SK-N-SH (cell line): Measurements from ENCODE around the gene VCAN. TPM values are rescaled to one million over a fixed set of nuclear protein-coding genes. Genes with fewer than 3 reads are reported as not detected.

ENCODE experiments used
- CTCF ChIA-PET: fragments of 300-600, 350-600 bp; formaldehyde crosslinking; extraction: SDS; loops from one replicate; lab custom pipeline; 2021; lab: Yijun Ruan, JAX
- POLR2A ChIA-PET: fragments of 350-600 bp; sonication (Branson Sonifier 250); formaldehyde crosslinking; extraction: SDS; loops from one replicate; lab custom pipeline; 2020; ENCODE audit warnings: antibody characterized with exemption, inconsistent platforms; lab: Yijun Ruan, JAX
- DNase-seq: peaks from one replicate; pipeline ENCODE4 v3.0.0; 2012
- H2AFZ ChIP-seq: fragments of 200-600 bp; sonication (generic); 2 replicates; pipeline ENCODE4 v1.8.1; 2016; ENCODE audit warnings: antibody characterized with exemption, mild to moderate bottlenecking, low read depth
- H3F3A ChIP-seq: fragments of 200-600 bp; sonication (generic); replicated peaks from 2 replicates; pipeline ENCODE3; 2016; ENCODE audit warnings: antibody characterized with exemption, mild to moderate bottlenecking; ENCODE audit not compliant: insufficient read depth
- H3K27ac ChIP-seq, 2 experiments: fragments of 200-500 bp in 1 of 2; fragments of 200-600 bp in 1 of 2; sonication (Bioruptor generic) in 1 of 2; sonication (generic), shearing (Covaris generic) in 1 of 2; 2 replicates each; pipeline versions ENCODE4 v1.5.1 to v1.6.1; 2014 to 2016; ENCODE audit warnings: low read depth in 2 of 2, inconsistent platforms in 1 of 2, low read length in 1 of 2, mild to moderate bottlenecking in 1 of 2, mixed read lengths in 1 of 2
- H3K27me3 ChIP-seq: fragments of 200-600 bp; sonication (generic), shearing (Covaris generic); 2 replicates; pipeline ENCODE4 v1.6.1; 2016; ENCODE audit warnings: mixed run types; ENCODE audit not compliant: insufficient read depth
- H3K36me3 ChIP-seq, 2 experiments: fragments of 200-500 bp in 1 of 2; fragments of 200-600 bp in 1 of 2; sonication (Bioruptor generic) in 1 of 2; sonication (generic) in 1 of 2; replicated peaks in 1 of 2; 2 replicates each; pipeline versions ENCODE3 to v1.5.1; 2014 to 2016; ENCODE audit warnings: low read length in 1 of 2, mild to moderate bottlenecking in 1 of 2; ENCODE audit not compliant: insufficient read depth in 2 of 2, control insufficient read depth in 1 of 2
- H3K4me1 ChIP-seq, 2 experiments: fragments of 200-500 bp in 1 of 2; fragments of 200-600 bp in 1 of 2; sonication (Bioruptor generic) in 1 of 2; sonication (generic), shearing (Covaris generic) in 1 of 2; 2 replicates each; pipeline versions ENCODE4 v1.5.1 to v1.6.1; 2014 to 2016; ENCODE audit warnings: low read depth in 1 of 2, low read length in 1 of 2, mixed run types in 1 of 2; ENCODE audit not compliant: insufficient read depth in 2 of 2, control insufficient read depth in 1 of 2
- H3K4me2 ChIP-seq: fragments of 200-600 bp; sonication (generic), shearing (Covaris generic); 2 replicates; pipeline ENCODE4 v1.6.1; 2017; ENCODE audit warnings: mixed run types
- H3K4me3 ChIP-seq, 2 experiments: fragments of 200-500 bp in 1 of 2; fragments of 200-600 bp in 1 of 2; sonication (Bioruptor generic) in 1 of 2; sonication (generic), shearing (Covaris generic) in 1 of 2; 2 replicates each; pipeline versions ENCODE4 v1.5.1 to v1.8.1; 2014 to 2016; ENCODE audit warnings: low read depth in 2 of 2, inconsistent platforms in 1 of 2, low read length in 1 of 2, mild to moderate bottlenecking in 1 of 2, mixed read lengths in 1 of 2, moderate library complexity in 1 of 2
- H3K79me2 ChIP-seq: fragments of 200-600 bp; sonication (generic); 2 replicates; pipeline ENCODE4 v1.8.1; 2017; ENCODE audit warnings: mild to moderate bottlenecking; ENCODE audit not compliant: insufficient read depth
- H3K9ac ChIP-seq: fragments of 200-600 bp; sonication (generic); 2 replicates; pipeline ENCODE4 v1.6.1; 2017; ENCODE audit warnings: mixed run types
- H3K9me2 ChIP-seq: fragments of 200-600 bp; sonication (generic); 2 replicates; pipeline ENCODE4 v1.6.1; 2017; ENCODE audit warnings: mixed run types
- H3K9me3 ChIP-seq: fragments of 200-600 bp; sonication (generic); 2 replicates; pipeline ENCODE4 v1.6.1; 2017; ENCODE audit warnings: mixed run types, mild to moderate bottlenecking, moderate library complexity
- H4K20me1 ChIP-seq: fragments of 200-600 bp; sonication (generic); 2 replicates; pipeline ENCODE4 v1.6.1; 2017; ENCODE audit warnings: mild to moderate bottlenecking, mixed run types; ENCODE audit not compliant: insufficient read depth
- CHD2 ChIP-seq: fragments of 150-350 bp; IDR thresholded peaks from 2 replicates; pipeline ENCODE4 v1.6.1; 2018; ENCODE audit warnings: low read length; ENCODE audit not compliant: partially characterized antibody
- ELF1 ChIP-seq: IDR thresholded peaks from 2 replicates; pipeline ENCODE4 v1.4.0; 2012
- EP300 ChIP-seq, 2 experiments: IDR thresholded peaks; 2 replicates each; pipeline versions ENCODE4 v1.4.0 to v1.6.1; 2012; ENCODE audit warnings: borderline replicate concordance in 1 of 2, low read depth in 1 of 2, low read length in 1 of 2
- FOXJ3 ChIP-seq: sonication (generic); formaldehyde crosslinking; IDR thresholded peaks from 2 replicates; pipeline ENCODE4 v1.5.1; 2020; ENCODE audit warnings: mild to moderate bottlenecking, missing genetic modification reagents
- FOXM1 ChIP-seq: IDR thresholded peaks from 2 replicates; pipeline ENCODE4 v1.4.0; 2012; ENCODE audit warnings: low read depth, mild to moderate bottlenecking
- GATA2 ChIP-seq: sonication (generic); formaldehyde crosslinking; IDR thresholded peaks from 2 replicates; pipeline ENCODE4 v1.5.0; 2020; ENCODE audit warnings: mild to moderate bottlenecking, missing genetic modification reagents
- IRF3 ChIP-seq: fragments of 150-350 bp; IDR thresholded peaks from 2 replicates; pipeline ENCODE4 v1.6.1; 2016; ENCODE audit warnings: mild to moderate bottlenecking, low read depth, low read length
- JUND ChIP-seq: IDR thresholded peaks from 2 replicates; pipeline ENCODE4 v1.4.0; 2012
- MAX ChIP-seq: IDR thresholded peaks from 2 replicates; pipeline ENCODE4 v1.4.0; 2012; ENCODE audit warnings: low read depth
- MEF2A ChIP-seq: IDR thresholded peaks from 2 replicates; pipeline ENCODE4 v1.4.0; 2012; ENCODE audit warnings: low read depth, borderline replicate concordance
- NFIC ChIP-seq: IDR thresholded peaks from 2 replicates; pipeline ENCODE4 v1.4.0; 2012; ENCODE audit warnings: borderline replicate concordance
- POLR2AphosphoS5 ChIP-seq: IDR thresholded peaks from 2 replicates; pipeline ENCODE4 v1.6.1; 2012; ENCODE audit warnings: low read depth, low read length
- RXRA ChIP-seq: IDR thresholded peaks from 2 replicates; pipeline ENCODE4 v1.4.0; 2012; ENCODE audit warnings: low read depth, mild to moderate bottlenecking, borderline replicate concordance
- SMC3 ChIP-seq: IDR thresholded peaks from 2 replicates; pipeline ENCODE4 v1.6.1; 2012; ENCODE audit warnings: low read depth, low read length, improper control_type of control experiment
- TEAD4 ChIP-seq: IDR thresholded peaks from 2 replicates; pipeline ENCODE4 v1.4.0; 2012; ENCODE audit warnings: mild to moderate bottlenecking, borderline replicate concordance; ENCODE audit not compliant: insufficient read depth
- USF2 ChIP-seq: fragments of 150-350 bp; IDR thresholded peaks from 2 replicates; pipeline ENCODE4 v1.6.1; 2017; ENCODE audit warnings: antibody characterized with exemption, low read length, low read depth, borderline replicate concordance
- WGBS: methylation state at CpG from one replicate; pipeline ENCODE4 v1.1.6; 2017; ENCODE audit warnings: low lambda C conversion rate; 5-methylcytosine and 5-hydroxymethylcytosine counted together
- polyA plus RNA-seq, 3 experiments: library from polyadenylated mRNA; depleted of rRNA; stranded (reverse); fragments of >200 nt; gene quantifications; 2 replicates each; pipeline ENCODE4 v1.2.3, GENCODE V29; 2012
- TF ChIP-seq, protein P1 (sequence below): fragments of 200-600 bp; sonication (generic); IDR thresholded peaks from 2 replicates; pipeline ENCODE4 v1.6.1; 2017; ENCODE audit warnings: antibody characterized with exemption, mild to moderate bottlenecking, moderate library complexity

The VCAN gene
- polyA plus RNA-seq, 1 of the 3 experiments (the other 2 are of a cell fraction), result 142 TPM

GRCh38 chr5:83586874-83587776 is 115.6 kb downstream of the VCAN start:
- Histone ChIP-seq H3K36me3 (peaks cover 11 to 28% of the 10 kb centered on the region in 2 experiments), H4K20me1 (no peaks in the 10 kb centered on the region), H3K27me3 (no peaks in the 10 kb centered on the region), H3K27ac (no peak overlapping the region)
- TF ChIP-seq, protein P1, sequence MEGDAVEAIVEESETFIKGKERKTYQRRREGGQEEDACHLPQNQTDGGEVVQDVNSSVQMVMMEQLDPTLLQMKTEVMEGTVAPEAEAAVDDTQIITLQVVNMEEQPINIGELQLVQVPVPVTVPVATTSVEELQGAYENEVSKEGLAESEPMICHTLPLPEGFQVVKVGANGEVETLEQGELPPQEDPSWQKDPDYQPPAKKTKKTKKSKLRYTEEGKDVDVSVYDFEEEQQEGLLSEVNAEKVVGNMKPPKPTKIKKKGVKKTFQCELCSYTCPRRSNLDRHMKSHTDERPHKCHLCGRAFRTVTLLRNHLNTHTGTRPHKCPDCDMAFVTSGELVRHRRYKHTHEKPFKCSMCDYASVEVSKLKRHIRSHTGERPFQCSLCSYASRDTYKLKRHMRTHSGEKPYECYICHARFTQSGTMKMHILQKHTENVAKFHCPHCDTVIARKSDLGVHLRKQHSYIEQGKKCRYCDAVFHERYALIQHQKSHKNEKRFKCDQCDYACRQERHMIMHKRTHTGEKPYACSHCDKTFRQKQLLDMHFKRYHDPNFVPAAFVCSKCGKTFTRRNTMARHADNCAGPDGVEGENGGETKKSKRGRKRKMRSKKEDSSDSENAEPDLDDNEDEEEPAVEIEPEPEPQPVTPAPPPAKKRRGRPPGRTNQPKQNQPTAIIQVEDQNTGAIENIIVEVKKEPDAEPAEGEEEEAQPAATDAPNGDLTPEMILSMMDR, result no peak
- TF ChIP-seq EP300 (IDR thresholded peaks at IDR 0.05; ENCODE audit: borderline replicate concordance in 1 of 2, low read depth in 1 of 2, low read length in 1 of 2), result no peak
- TF ChIP-seq MEF2A, result no peak
- TF ChIP-seq, all 33 proteins: peak for 0
- POLR2A ChIA-PET, result no interaction called here
- no peak overlapping the region for H3K9ac ChIP-seq
- peaks cover 60% of the 10 kb centered on the region for H3F3A ChIP-seq
- no peak for DNase-seq
- H3K9me2 ChIP-seq, result no peaks in the 10 kb centered on the region
- CTCF ChIA-PET, result interaction anchor here (1.2 kb wide), 1 partner anchor 21 kb away, joined by 4 read pairs; no protein-coding TSS in a partner anchor
- no peaks in the 10 kb centered on the region for H3K79me2 ChIP-seq
- H3K9me3 ChIP-seq, result no peaks in the 10 kb centered on the region
- no peak overlapping the region for H3K4me2 ChIP-seq
- peaks cover 0 to 18% of the 10 kb centered on the region in 2 experiments; a peak in 2 of 4 replicates for H3K4me1 ChIP-seq
- H3K4me3 ChIP-seq, result no peak overlapping the region
- 84% methylated on average over 3 of the region's 3 CpGs for WGBS
- no peak overlapping the region for H2AFZ ChIP-seq

- Histone ChIP-seq H4K20me1 (no peaks in the 10 kb centered on the region), H3F3A (peaks cover 34% of the 10 kb centered on the region), H3K4me2 (no peak overlapping the region), H3K79me2 (no peaks in the 10 kb centered on the region), H3K4me3 (no peak overlapping the region), H3K4me1 (peaks cover 0 to 2% of the 10 kb centered on the region in 2 experiments; a peak in 1 of 4 replicates), H3K27me3 (no peaks in the 10 kb centered on the region), H3K9ac (no peak overlapping the region), H3K36me3 (peaks cover 0 to 3% of the 10 kb centered on the region in 2 experiments), H3K9me3 (no peaks in the 10 kb centered on the region), H2AFZ (no peak overlapping the region), H3K9me2 (no peaks in the 10 kb centered on the region), H3K27ac (no peak overlapping the region)
- CTCF ChIA-PET, result interaction anchor here (1.3 kb wide), 1 partner anchor 18 kb away, joined by 3 read pairs; no protein-coding TSS in a partner anchor
- 93% methylated on average over 1 of the region's 1 CpG for WGBS
- DNase-seq, result no peak
- POLR2A ChIA-PET, result no interaction called here
- TF ChIP-seq FOXM1 (no peak), ELF1 (no peak), MEF2A (no peak), NFIC (no peak), TEAD4 (no peak), JUND (no peak), EP300 (IDR thresholded peaks at IDR 0.05; ENCODE audit: borderline replicate concordance in 1 of 2, low read depth in 1 of 2, low read length in 1 of 2) (no peak), MAX (no peak), USF2 (no peak), RXRA (no peak), FOXJ3 (CRISPR knock-in tag) (no peak), CHD2 (no peak), IRF3 (no peak), GATA2 (CRISPR knock-in tag) (no peak), SMC3 (no peak), POLR2AphosphoS5 (no peak)
- TF ChIP-seq, protein P1, result no peak
These were observed 118.2 kb downstream of the VCAN start for GRCh38 chr5:83589786-83590185.
